Astrocyte of the cerebellum (primary cell): ENCODE data around the gene TMEM181.
"Not testable (repeated sequence)": the region's sequence is repeated elsewhere in the genome, so short reads cannot be mapped to it uniquely, and the experiment has no call there.

Source experiments
- DNase-seq: peaks from one replicate; pipeline ENCODE4 v3.0.0-alpha.2; 2011; ENCODE audit warnings: low read depth
- H3K4me3 ChIP-seq: 2 replicates; pipeline ENCODE4 v1.5.1; 2011; ENCODE audit warnings: mild to moderate bottlenecking, low read depth, low read length, moderate library complexity
- in situ Hi-C: cut with HindIII; loops from 2 replicates; pipeline ENCODE4 v1.10.0; 2017; ENCODE audit warnings: low sequenced_read_pairs
- TF ChIP-seq, protein P1 (sequence below): IDR thresholded peaks from 2 replicates; pipeline ENCODE4 v1.5.1; 2012; ENCODE audit warnings: low read length, low read depth, moderate library complexity, mild to moderate bottlenecking; ENCODE audit errors: missing control alignments

Gene TMEM181

DNA sequence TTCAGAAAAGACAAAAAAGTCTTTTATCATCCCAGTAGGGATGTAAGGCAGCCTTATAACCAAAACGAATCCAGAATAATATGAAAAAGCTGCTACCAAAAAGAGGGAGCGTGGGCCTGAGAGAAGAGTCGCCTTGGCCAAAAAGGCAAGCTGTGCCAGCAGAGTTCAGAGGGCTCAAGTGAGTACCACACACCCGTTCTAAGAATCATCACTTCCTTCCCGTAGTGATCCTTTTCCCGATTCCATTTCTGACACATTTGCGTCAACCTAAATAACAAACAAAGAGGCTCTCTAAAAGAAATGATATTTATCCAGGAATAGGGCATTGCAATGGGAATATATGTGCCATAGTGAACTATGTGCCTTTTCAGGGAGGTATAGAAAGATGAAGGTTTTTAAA is 3.8 kb upstream of the TMEM181 start:
- DNase-seq = no peak
- in situ Hi-C loops = no loop called here
- TF ChIP-seq, protein P1, sequence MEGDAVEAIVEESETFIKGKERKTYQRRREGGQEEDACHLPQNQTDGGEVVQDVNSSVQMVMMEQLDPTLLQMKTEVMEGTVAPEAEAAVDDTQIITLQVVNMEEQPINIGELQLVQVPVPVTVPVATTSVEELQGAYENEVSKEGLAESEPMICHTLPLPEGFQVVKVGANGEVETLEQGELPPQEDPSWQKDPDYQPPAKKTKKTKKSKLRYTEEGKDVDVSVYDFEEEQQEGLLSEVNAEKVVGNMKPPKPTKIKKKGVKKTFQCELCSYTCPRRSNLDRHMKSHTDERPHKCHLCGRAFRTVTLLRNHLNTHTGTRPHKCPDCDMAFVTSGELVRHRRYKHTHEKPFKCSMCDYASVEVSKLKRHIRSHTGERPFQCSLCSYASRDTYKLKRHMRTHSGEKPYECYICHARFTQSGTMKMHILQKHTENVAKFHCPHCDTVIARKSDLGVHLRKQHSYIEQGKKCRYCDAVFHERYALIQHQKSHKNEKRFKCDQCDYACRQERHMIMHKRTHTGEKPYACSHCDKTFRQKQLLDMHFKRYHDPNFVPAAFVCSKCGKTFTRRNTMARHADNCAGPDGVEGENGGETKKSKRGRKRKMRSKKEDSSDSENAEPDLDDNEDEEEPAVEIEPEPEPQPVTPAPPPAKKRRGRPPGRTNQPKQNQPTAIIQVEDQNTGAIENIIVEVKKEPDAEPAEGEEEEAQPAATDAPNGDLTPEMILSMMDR = no peak
- no peak overlapping the region for H3K4me3 ChIP-seq

DNA sequence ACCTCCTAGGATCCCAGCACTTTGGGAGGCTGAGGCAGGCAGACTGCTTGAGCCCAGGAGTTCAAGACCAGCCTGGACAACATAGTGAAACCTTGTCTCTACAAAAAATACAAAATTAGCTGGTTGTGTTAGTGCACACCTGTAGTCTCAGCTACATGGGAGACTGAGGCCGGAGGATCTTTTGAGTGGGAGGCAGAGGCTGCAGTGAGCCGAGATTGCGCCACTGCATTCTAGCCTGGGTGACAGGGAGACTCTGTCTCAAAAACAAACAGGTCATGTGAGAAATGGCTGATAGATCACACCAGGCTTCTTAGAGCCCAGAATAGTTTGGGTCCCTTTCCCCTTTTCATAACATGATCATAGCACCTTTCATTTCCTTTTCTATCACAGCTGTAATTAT is 2.8 kb upstream of the TMEM181 start:
- DNase-seq, in situ Hi-C loops, H3K4me3 ChIP-seq: not testable (repeated sequence)

DNA sequence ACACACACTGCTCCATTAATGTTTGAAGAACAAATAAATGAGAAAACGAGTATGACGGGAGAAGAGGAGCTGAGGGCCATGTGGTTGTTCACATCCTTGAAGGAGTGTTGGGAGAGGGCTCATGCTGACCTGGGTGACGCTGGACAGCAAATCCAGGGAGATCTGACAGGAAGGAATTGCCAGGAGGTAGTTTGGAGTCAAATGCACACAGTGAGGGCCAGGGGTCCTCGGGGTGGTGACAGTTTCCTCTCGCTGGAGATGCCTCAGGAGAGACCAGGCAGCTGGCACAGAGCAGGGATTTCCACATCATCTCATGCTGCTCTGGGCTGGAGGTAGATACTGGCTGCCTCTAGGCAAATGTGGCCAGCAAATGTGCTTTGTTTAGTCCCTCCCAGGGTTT is 2.0 kb upstream of the TMEM181 start:
- TF ChIP-seq, protein P1 = no peak
- no peak for DNase-seq
- H3K4me3 ChIP-seq = no peak overlapping the region
- in situ Hi-C loops = no loop called here

DNA sequence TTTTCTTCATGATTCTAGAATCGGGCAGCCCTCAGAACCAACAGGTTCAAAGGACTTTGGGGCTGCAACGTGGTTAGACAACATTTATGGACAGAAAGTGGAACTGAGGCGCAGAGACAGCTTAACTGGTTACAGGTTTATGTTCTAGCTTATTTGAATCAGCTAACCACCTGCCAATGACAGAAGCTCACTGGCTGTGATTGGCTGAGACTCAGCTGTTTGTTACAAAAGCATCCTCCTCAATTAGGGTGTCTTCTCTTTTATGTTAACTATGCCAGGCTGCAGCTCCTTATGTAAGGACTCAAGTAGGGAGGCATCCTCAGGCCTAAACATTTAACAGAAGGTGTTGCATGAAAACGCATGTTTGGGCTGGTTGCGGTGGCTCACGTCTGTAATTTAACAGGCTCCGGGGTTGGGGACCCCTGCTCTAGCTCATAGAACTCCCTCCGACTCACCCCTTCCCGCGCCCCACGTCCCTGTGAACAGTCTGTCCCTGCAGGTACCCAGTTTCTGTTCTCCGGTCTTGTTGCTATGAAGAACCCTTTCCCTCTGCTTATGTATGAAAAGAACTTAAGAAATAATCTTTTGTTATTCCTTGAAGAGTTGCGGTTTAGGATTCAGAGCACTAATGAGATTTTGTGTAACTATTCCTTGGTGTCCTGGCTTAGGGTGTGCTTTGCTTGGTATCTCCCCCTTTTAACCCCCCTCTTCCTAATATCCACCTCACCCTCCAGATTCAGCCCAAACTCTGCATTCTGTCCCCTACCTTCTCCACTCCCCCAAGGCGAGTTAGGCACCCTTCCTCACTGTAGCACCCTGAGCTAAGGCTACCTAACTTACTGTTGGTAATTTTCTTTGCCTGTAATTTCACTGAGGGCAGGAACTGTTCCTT is 1.2 kb upstream of the TMEM181 start:
- DNase-seq = no peak
- in situ Hi-C loops = no loop called here
- TF ChIP-seq, protein P1 = no peak
- no peak overlapping the region for H3K4me3 ChIP-seq

DNA sequence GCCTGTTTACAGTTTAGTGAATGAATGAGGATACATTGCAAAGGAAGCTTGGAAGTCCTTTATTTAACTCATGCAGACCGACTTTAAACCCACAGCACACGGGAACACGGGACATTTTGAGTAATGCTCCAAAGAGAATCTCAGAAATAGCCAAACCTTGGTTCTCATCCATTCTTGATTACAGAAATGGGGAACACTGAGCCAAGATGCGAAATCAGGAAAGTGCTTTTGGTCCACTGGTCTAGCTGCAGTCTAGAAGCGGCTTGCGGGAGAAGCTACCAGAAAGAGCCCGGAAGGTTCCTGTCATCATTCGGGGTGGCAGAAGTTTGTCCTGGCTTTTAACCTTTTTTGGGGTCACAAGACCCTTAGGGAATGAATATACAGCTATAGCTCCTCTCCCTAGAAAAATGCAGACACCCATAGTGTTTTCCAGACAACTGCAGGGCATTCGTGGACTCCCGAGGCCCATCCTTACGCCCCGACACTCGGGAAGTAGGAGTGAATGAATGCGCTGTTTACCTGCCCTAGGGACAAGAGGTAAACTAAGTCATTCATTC is 475 bp upstream of the TMEM181 start:
- in situ Hi-C loops = no loop called here
- TF ChIP-seq, protein P1 = no peak
- H3K4me3 ChIP-seq = peak overlapping the region; percentile 78
- DNase-seq = no peak

DNA sequence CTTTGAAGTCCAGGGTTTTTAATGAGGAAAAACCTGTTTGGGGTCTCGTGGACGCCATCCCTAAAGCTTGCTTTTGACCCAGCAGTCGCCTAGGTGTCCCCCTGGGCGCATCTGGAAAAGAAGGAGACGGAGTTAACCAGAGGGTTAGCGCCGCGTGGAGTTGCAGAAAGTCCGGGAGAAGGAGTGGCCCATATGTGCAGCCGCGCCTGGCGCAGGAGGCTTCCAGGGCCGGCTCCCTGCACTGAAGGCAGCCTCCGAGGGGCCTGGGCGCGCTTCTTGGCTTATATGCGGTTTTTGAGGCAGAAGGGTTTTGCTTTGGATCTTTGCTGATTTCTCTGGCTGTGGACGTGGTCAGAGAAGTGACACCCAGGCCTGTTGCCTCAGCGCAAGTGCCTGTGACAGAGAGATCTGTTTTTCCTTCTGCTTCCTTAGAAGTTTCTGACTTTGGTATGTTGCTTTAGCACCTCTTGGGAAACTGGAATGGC is 987 bp downstream of the TMEM181 start:
- no peak for DNase-seq
- peak overlapping the region; percentile 78 for H3K4me3 ChIP-seq
- in situ Hi-C loops = no loop called here
- TF ChIP-seq, protein P1 = no peak

DNA sequence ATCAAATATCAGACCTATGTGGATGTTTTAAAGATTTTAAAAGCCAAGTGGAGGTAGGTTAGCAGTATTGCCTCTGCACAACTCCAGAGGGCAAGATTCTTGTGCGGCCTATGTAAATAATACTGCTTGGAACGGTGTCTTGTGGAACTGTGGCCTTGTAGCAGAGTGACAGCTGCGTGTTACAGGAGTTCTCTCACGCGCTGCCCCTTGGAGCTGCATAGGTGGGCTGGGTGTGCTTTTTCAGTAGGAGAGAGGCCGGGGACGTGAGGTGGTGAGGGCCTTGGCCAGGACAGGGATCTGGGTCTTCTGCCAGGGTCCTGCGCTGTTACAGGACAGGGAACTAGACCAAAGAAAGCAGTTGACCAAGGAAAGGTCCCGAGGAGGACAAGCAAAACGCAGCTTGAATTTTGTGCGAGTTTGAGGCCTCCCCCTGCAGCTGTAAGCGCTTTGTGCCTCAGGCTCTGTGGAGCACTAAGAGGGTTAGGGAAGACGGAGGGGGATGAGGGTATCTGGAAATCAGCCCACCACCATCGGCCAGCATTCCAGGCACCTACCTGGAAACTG is 1.5 kb downstream of the TMEM181 start:
- in situ Hi-C loops = no loop called here
- no peak for DNase-seq
- peak overlapping the region; percentile 78 for H3K4me3 ChIP-seq
- TF ChIP-seq, protein P1 = no peak
